HG03342 (cell line): ENCODE measurements around the gene DPH1.
"Not testable (repeated sequence)": the region's sequence is repeated elsewhere in the genome, so short reads cannot be mapped to it uniquely, and the experiment has no call there.

ENCODE experiments used
- ATAC-seq: cut with Tn5 transposase; IDR thresholded peaks from one replicate; pipeline ENCODE4 v1.9.1; 2021; ENCODE audit warnings: mild to moderate bottlenecking, moderate library complexity; ENCODE audit not compliant: unreplicated experiment

The DPH1 gene

GRCh38 chr17:2008332-2009126, 21.4 kb upstream of the DPH1 start:
- ATAC-seq = no peak

- no peak for ATAC-seq
These were observed 20.2 kb upstream of the DPH1 start for GRCh38 chr17:2009737-2010136.

- no peak for ATAC-seq
These were observed 18.3 kb upstream of the DPH1 start for GRCh38 chr17:2011411-2012371.

GRCh38 chr17:2012499-2012898, 17.5 kb upstream of the DPH1 start:
- ATAC-seq = no peak

- ATAC-seq = not testable (repeated sequence)
These were observed 16.5 kb upstream of the DPH1 start for GRCh38 chr17:2013220-2013993.

GRCh38 chr17:2013994-2014317, 16.0 kb upstream of the DPH1 start:
- ATAC-seq = no peak

GRCh38 chr17:2015314-2015713, 14.6 kb upstream of the DPH1 start:
- no peak for ATAC-seq

GRCh38 chr17:2016494-2016893, 13.5 kb upstream of the DPH1 start:
- ATAC-seq = no peak

- no peak for ATAC-seq
These were observed 12.5 kb upstream of the DPH1 start for GRCh38 chr17:2017274-2017941.

GRCh38 chr17:2018716-2019510, 11.0 kb upstream of the DPH1 start:
- no peak for ATAC-seq

- ATAC-seq = no peak
These were observed 10.2 kb upstream of the DPH1 start for GRCh38 chr17:2019723-2020122.

- ATAC-seq = no peak
These were observed 9.2 kb upstream of the DPH1 start for GRCh38 chr17:2020721-2021120.

- no peak for ATAC-seq
These were observed 7.2 kb upstream of the DPH1 start for GRCh38 chr17:2022647-2023240.

GRCh38 chr17:2023256-2023655, 6.7 kb upstream of the DPH1 start:
- no peak for ATAC-seq

- ATAC-seq = no peak
These were observed 6.0 kb upstream of the DPH1 start for GRCh38 chr17:2023692-2024571.

GRCh38 chr17:2024572-2025219, 5.3 kb upstream of the DPH1 start:
- ATAC-seq = no peak

- no peak for ATAC-seq
These were observed 4.7 kb upstream of the DPH1 start, which contains the start of gene RTN4RL1 for GRCh38 chr17:2025220-2025621. RTN4RL1 (minus strand) TSS chr17:2025334; CDS start chr17:2024865, 469 bp downstream.
